NOMO-1 treated with dmso at 0.1 percent for 144 hours (cell line): ENCODE data around the gene FOXP1.

Source experiments
- DNase-seq: peaks from one replicate; lab custom pipeline; 2025; ENCODE audit not compliant: unreplicated experiment; lab: John Stamatoyannopoulos, UW

The FOXP1 gene

DNA sequence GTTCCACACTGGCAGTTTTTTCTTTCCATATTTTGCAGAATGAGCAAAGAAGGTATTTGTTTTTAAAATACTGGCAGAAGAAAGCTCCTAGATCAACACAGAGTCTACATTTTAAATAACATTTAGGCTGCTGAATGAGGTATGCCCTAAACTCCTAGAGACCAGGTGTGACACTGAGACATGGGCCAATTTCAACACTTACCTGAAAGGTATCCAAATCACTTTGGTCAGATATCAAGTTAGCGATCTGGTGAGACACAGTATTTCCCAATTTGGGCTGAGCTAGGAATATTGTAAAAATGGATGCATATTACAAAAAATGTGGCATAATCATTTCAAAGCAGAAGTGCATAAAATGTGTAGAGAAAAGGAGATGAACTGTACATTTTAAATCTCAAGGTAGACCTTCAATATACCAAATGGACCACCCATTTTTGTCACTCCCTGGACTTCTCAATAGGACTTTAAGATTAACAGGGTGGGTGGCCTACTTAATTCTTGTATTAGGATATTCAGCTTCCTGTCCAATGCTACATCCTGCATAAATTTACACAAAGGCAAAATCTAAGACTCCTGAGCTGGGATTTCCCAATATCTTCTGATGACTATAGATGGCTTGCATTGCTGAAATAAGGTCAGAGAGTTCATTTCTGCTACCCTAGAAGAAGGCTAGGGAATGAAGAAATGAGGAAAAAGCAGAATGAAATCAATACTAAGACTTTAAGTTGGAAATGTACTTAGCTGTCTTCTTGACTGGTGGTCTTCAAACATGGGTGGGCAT, 487.8 kb downstream of the FOXP1 start:
- DNase-seq: no peak

DNA sequence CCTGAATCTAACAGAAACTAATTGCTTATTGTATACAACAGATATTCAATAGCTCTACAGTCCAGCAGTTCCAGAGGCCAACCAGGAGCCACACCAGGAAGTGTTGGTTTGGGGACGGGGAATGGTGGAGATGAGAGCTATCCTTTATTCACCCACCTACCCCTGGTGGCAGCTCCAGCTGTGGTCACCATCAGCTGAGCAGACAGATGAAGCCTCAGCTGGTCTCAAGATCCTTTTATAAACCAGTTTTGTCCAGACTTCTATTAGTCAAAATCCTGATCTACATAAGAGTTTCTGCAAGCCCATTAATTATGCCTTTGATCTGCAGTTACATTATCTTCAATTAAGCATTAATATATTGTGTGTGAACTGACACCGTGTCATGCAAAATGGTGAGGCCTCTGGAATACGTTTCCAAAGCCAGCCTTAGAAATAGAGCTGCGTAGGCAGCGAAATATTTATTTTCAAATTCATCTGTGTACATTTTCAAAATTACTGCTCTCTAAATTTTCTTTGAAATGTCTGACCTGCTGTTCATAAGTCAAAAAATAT, 488.8 kb downstream of the FOXP1 start:
- no peak for DNase-seq

DNA sequence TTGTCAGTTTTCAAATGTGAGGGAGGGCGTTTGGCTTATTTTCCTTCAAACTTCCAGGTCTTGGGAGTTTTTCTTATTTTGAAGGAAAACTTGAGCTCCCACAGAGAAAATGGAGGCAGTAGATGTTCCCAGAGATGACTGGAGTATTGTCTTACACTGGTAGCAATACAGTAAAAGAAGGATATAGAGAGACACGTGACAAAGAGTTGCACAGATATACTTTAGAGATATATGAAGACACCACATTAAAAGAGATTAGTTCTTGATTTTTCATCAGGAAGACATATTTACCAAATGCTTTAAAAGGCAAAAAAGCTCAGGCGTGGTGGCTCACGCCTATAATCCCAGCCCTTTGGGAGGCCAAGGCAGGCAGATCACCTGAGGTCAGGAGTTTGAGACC, 490.9 kb downstream of the FOXP1 start:
- no peak for DNase-seq

DNA sequence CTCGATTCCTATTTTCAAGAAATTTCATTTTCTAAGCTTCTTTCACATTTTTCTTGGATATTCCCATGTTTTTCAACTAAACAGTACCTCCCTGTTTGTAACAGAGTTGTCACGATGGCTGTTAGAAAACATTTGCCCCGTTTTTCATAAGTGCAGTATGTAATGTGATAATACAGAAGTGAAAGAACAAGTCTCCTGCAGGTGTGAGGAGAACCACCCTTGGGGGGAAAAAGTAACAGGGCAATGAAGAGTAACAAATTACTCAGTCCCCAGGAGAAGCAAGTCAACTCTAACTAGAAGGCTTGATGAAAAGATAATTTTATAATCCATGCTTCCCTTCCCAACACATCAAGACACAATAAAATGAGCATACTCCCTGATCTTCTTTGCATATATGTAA, 493.3 kb downstream of the FOXP1 start:
- DNase-seq: no peak

DNA sequence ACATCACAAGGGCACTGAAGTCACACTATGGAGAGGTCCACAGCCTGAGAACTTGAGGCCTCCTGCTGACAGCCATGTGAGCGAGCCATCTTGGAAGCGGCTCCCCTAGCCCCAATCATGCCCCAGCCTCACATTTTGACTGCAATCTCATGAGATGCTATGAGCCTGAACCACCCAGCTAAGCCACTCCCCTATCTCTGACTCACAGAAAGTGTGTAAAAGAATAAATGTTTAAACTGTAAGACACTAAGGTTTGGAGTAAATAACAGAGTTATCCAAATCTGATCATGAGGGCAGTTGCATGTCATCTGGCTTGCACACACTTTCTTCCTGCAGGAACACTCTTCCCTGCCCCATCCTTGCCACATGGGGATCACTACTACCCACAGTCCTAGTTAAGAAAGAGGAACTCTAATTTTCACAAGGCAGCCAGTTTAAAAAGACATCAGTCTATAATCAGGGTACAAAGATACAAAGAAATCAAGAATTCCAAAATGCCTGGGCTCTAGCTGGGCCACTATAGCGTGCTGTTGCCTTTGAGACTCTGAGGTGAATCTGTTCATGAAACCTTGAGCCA, 494.2 kb downstream of the FOXP1 start:
- DNase-seq: no peak

DNA sequence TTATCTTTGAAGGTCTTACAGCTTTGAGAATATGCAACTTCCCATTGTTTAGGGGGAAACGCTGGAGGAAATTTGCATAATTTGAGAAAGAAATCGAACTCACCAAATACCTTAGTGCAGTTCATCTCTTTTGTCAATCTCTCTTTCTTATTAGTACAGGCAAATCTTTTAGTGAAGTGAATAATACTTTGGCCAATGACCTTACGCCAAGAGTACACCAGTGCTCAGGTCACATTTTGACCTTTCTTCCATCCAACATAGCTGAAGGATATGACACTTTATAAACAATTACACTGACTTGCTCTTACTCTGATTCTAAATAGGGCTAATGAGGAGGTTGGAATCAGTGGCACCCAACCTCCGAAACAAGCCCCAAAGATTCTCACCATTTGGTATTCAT, 494.8 kb downstream of the FOXP1 start:
- no peak for DNase-seq

DNA sequence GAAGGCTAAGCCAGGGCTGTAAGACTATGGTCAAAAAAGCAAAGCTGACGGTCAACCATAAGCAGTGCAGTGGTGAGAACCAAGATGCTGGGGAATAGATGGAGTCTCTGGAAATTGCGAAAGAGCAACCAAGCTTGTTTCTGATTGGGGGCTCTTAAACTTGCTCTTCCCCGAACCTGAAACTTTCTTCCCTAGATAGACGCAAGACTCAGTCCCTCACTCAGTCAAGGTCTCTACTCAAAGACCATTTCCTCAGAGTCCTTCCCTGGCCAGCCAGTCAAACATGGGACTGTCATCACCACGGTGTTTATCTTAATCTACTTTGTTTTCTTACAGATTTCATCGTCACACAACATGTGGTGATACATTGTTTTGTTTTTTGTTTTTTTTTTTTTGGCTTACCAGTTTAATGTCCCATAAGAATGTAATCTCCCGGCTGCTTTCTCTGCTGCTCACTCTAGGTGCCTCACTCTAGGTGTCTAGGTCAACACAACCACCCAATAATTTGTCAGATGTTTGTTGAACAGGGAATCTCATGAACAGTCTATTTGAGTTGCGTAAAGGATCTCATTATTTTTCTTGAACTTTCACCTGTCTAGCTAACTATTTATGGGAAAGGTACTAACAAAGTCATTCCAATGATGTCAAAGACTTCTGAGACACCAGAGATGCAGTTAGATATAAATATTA, 495.4 kb downstream of the FOXP1 start:
- no peak for DNase-seq

DNA sequence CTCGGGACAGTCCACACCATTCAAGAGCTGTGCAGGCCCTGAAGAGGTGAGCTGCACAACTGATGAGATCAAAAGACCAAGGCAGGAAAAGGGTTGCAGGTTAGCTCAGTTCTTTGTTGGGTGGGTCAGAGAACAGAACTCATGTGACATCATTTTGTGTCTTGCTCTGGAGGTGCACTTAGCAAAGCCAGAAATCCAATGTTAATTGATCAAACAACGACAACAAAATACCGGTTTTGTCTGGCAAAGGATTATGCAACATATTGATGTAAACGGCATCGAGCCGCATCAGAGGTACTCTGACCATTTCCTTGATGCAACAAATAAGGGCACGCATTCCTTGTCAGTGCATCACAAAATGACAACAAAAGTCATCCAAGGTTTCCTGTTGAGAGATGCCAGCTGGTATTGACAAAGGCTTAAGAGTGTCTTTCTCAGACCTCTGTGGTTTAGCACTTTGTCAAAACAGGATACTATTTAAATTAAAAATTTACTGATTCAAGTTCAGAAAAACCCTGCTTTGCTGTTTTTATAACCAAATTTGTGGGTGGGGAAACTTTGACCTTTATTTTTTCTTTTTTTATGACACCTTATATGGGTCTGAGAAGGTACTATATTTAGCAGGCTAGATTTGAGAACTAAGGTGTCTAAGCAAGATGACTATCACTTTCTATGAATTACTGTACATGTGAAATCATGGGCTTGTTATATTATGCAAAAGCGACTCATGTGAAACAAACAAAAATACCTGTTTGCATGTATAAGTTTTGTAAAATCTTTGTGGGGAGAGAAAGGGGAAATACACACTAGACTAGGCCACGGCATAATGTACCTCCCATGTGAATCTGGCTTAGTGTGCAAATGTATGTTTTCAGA, 496.1 kb downstream of the FOXP1 start:
- DNase-seq: no peak

DNA sequence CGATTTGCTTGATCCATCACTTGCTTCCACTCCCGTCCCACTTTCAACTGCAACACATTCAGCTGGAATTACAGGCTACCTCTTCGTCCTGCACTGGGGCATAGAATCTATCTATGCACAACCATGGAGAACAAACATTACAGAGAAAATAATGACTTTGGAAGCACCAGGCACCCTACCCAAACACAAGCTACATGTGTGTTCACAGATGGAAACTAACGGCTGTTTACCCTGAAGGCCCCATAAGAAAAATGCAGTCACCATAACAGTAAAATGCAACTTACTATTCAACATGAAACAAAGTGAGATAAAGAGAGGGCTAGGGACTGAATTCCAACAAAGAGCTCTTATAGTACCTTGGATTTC, 496.8 kb downstream of the FOXP1 start:
- DNase-seq: no peak

DNA sequence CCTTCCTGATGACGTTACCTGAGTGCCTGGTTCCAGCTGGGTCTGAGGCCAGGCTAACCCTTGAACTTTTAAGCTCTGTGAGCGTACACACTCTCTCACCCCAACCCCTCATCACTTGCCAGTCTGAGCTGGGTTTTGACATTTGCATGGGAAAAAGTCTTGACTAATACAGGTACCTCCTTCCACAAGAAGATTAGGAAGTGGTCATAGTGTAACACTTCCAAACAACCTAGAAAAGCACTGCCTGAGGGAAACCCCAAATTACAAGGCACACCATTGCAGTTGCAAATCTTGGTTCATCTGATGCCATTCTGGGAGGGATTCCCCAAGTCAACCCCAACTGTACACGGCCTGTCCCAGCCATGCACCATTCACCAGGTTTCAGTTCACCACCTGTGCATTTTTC, 499.8 kb downstream of the FOXP1 start:
- no peak for DNase-seq

DNA sequence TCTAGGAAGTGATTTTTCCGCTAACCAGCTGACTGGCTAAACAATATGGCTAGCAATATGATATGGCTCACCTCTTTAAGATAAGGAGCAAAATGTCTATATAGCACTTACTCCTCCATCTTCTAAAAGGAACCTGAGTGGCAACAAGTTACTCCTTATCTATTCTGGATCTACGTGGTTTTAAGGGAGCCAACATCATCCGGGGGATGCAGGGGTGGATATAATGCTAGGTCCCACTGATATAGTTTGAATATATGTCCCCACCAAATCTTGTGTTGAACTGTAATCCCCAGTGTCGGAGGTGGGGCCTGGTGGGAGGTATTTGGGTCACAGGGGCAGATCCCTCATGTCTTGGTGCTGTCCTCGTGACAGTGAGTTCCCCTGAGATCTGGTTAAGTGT, 500.7 kb downstream of the FOXP1 start:
- DNase-seq: no peak

DNA sequence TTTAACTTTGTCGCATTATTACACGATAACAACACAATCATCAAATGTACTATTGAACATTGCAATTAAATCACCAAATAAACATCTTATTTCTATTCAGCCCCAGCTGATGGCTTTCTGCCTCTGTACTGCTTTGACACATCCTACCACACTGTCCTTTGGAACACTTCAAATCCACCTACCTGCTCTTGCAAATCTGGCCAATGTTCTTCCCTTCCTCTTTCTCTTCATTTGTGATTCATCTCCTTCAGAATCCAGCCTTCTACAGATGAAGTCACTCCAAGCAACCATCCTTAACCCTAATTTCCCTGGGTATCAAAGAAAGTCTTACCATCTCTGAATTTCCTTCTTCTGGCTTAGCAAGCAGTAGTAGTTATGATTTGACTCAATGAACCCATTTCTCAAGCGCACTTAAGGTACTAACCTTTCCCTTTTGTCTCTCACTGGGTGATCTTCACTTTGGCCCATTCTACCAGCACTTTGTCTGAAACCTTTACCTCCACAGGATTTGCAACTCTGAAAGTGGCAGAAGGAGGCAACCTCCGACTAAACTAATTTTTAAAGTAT, 502.9 kb downstream of the FOXP1 start:
- no peak for DNase-seq

DNA sequence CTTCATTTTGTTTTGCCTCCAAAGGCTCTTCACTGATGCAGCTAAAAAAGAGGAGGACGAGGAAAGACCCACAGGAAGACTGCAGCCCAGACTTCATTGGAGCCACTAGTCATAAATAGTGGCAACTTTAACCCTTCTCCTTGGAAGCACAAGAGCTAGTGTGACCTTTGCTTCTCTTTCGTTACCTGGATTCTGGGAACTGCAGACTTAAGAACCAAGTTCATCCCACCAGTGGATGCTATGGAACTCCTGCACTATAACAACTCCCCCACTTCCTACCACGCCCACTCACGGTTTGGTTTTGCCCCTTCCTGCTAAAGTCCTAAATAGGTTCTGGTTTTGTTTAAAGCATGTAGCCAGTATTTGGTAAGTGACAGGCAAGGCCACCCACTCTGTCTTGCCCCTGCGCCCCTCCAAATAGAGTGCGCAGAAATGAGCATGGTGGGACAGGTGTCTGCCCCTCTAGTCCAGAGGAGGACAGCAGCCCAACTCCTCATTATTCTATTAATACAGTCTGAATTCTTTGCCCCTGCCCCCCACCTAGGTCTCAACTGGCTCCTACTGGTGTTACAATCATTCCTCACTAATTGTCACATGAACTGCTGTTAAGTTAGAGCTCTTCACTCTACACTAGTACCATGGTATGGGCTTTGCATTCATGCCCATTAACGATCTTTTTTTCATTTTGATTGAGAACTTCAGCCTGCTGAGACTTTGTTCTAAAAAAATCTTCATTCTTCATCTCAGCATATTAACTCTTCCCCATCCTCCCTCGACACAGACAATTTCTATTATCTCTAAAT, 504.6 kb downstream of the FOXP1 start:
- DNase-seq: no peak

DNA sequence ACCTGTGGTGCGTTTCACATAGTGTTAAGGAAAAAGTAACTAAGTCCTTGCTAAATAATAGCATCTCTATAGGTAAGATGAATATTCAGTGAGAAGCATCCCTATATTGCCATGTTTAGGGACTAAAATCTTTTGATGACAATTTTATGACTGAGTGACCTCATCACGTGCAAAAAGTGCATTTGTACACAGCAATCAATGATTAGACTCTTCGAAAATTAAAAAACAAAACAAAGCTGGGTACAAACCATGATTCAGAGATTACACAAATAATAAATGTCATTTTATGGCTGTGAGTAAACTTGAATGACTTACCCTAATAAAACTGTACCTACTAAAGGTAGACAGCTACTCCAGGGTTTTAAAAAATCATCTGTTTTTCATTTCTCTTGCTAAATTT, 505.3 kb downstream of the FOXP1 start:
- no peak for DNase-seq

DNA sequence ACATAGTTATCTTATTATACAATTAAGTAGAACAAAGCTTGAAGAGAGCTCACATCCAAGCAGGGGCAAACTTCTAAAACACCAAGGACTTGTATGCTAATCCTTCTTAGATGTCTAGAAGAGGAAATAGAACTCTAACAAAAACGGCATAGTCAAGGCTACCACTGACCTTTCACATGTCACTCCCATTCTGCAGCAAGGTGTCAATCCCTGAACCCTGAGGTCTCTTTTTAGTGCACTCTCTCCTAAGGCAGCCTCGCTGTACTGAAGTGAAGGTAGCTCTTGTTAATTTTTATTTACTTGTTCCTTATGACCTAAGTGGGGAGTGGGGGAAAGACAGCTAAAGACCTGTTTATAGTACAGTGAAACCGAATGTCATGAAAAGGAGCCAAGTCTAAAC, 506.5 kb downstream of the FOXP1 start:
- DNase-seq: no peak

DNA sequence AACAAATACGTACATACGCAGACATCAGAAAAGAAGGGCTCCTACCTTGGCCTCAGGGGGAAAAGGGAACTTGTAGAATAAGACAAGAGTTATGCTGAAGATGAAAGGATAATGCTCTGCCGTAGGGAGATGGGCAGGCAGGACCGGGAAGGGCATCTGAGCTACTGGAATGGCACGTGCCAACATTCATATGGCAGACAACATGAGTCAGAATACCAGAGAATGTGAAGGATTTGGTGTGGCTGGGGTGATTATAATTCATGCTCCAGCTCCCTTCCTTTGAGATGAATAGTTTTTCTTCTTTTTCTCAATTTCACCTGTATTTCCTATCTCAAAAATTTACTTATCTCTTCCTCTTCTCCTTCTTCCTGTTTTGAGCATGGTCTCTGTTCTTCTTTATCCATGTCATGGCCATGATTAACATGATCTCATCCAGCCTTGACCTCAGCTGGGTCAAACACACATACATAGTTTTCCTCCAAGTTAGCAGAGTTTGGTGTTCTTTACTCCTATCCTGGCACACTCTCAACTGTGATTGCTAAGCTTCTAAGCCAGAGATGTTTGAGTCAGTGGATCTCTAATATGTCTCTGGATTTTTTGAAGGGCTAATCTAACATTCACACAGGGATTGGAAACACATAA, 507.0 kb downstream of the FOXP1 start:
- DNase-seq: no peak

DNA sequence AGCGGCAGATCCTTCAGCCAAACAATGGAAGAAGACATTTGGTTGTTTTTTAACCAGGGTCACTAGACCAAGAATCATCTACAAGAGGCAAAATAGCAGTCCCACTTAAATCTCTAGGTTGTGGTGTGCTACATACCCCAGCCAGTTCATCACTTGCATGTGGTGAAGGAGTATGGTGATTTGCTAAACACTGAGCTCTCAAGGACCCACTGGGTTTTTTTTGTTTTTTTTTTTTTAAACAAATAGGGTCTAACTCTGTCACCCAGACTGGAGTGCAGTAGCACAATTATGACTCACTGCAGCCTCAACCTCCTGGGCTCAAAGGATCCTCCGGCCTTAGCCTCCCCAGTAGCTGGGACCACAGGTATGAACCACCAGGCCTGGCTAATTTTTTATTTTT, 508.0 kb downstream of the FOXP1 start:
- DNase-seq: no peak

DNA sequence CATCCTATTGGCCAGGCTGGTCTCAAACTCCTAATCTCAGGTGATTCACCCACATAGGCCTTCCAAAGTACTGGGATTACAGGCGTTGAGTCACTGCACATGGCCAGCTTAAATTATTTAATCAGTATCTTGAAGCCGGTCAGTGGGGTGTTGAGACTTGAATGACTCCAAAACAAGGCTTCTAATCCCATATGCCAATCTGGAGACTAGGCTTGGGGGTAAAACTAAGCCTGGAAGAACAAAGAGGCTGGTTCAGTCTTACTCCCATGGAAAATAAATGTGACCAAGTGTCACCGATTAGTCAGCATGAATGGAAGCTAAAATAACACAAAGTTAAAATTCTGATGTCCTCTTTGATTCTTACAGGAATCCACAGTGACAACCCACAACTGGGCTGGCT, 509.1 kb downstream of the FOXP1 start:
- DNase-seq: no peak

DNA sequence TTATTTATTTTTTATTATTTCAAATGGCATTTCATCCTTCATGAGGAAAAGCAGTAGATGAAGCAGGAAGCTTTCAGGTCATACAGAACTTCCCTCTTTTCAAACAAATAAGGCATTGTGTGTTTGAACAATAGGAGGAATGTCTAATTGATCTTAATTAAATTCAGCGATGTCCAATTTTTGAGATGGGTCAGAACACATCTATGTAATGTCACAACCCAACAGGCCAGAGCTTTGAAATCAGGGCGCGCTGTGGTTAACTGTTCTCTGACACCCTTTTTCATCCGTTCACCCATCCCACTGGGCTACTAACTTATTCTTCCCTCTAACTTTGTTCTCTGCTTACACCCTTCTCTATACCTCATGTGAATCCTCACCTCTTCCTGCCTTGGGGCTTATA, 510.5 kb downstream of the FOXP1 start:
- DNase-seq: no peak

DNA sequence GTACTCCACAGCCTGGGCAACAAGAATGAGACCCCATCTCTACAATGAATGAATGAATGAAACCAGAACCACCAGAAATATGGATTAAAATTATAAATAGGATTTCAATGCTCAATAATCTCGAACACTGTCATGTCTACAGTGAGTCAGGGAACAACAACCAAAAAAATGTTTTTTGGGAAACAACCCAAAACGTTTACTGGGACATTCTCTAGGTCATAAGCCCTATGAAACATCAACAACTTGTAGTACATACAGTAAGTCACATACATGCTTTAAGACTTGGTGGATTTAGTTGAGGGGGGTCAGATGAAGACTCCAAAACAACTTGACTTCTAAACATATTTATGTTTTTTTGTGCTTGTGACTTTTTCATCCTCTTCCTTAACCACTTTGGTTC, 511.2 kb downstream of the FOXP1 start:
- no peak for DNase-seq
